SHP77 (cell line): ENCODE measurements around the gene SLC2A9.
"Not testable (repeated sequence)": the region's sequence is repeated elsewhere in the genome, so short reads cannot be mapped to it uniquely, and the experiment has no call there.

ENCODE experiments used
- DNase-seq, 2 experiments: peaks; one replicate each; lab custom pipeline; 2025; lab: John Stamatoyannopoulos, UW

SLC2A9 gene

GRCh38 chr4:9927341-9928007, 93.8 kb downstream of the SLC2A9 start:
- DNase-seq: no peak

- DNase-seq: no peak
These were observed 94.7 kb downstream of the SLC2A9 start for GRCh38 chr4:9926586-9926985.

- no peak for DNase-seq
These were observed 95.4 kb downstream of the SLC2A9 start for GRCh38 chr4:9925750-9926439.

- DNase-seq: no peak
These were observed 96.5 kb downstream of the SLC2A9 start for GRCh38 chr4:9924750-9925149.

GRCh38 chr4:9923195-9923812, 98.0 kb downstream of the SLC2A9 start:
- no peak for DNase-seq

GRCh38 chr4:9921326-9921725, 100.0 kb downstream of the SLC2A9 start:
- no peak for DNase-seq

GRCh38 chr4:9920029-9920428, 101.3 kb downstream of the SLC2A9 start:
- no peak for DNase-seq

GRCh38 chr4:9919047-9919446, 102.2 kb downstream of the SLC2A9 start:
- DNase-seq: no peak

GRCh38 chr4:9918484-9918883, 102.8 kb downstream of the SLC2A9 start:
- DNase-seq: no peak

GRCh38 chr4:9916937-9917336, 104.4 kb downstream of the SLC2A9 start:
- DNase-seq: no peak

GRCh38 chr4:9916346-9916745, 105.0 kb downstream of the SLC2A9 start:
- DNase-seq: no peak

GRCh38 chr4:9913846-9914245, 107.5 kb downstream of the SLC2A9 start:
- DNase-seq: no peak

GRCh38 chr4:9906996-9907395, 114.3 kb downstream of the SLC2A9 start:
- no peak for DNase-seq

GRCh38 chr4:9904976-9905587, 116.2 kb downstream of the SLC2A9 start:
- DNase-seq: no peak

GRCh38 chr4:9903317-9903716, 118.0 kb downstream of the SLC2A9 start:
- DNase-seq: no peak

GRCh38 chr4:9901257-9901656, 120.0 kb downstream of the SLC2A9 start:
- DNase-seq: no peak

GRCh38 chr4:9900633-9901032, 120.7 kb downstream of the SLC2A9 start:
- not testable (repeated sequence) for DNase-seq

GRCh38 chr4:9899306-9900055, 121.8 kb downstream of the SLC2A9 start:
- DNase-seq: no peak

GRCh38 chr4:9898596-9899305, 122.5 kb downstream of the SLC2A9 start:
- DNase-seq: no peak

GRCh38 chr4:9895333-9895705, 126.0 kb downstream of the SLC2A9 start:
- no peak for DNase-seq

GRCh38 chr4:9894644-9895332, 126.5 kb downstream of the SLC2A9 start:
- DNase-seq: no peak
